ENCODE measurements around the gene MMD.
"Not testable (repeated sequence)": the region's sequence is repeated elsewhere in the genome, so short reads cannot be mapped to it uniquely, and the experiment has no call there.

MMD gene

GRCh38 chr17:55443904-55444303 is 22.3 kb upstream of the MMD start:
- no peak for DNase-seq (ENCODE audit: low spot score)

GRCh38 chr17:55442953-55443683 is 21.5 kb upstream of the MMD start:
- DNase-seq (ENCODE audit: low spot score) = no peak

DNA sequence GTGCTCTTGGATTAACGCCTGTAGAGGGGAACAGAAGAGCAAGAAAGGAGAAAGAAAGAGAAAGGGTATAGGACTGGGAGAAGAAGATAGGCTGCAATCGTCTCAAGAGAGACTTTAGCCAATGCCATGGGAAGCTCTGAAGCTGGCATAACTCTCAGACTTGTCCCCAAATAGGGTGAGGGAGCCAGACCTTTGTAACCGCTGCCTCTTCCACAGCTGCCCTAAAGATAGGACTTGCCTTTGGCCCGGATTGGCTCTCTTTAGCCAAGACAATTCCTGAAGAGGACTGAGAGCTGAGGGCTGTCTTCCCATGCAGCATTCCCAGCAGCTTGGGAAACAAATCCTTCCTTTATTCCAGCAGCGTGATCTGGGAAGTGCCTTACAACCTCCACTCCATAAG is 20.8 kb upstream of the MMD start:
- no peak for DNase-seq (ENCODE audit: low spot score)

DNA sequence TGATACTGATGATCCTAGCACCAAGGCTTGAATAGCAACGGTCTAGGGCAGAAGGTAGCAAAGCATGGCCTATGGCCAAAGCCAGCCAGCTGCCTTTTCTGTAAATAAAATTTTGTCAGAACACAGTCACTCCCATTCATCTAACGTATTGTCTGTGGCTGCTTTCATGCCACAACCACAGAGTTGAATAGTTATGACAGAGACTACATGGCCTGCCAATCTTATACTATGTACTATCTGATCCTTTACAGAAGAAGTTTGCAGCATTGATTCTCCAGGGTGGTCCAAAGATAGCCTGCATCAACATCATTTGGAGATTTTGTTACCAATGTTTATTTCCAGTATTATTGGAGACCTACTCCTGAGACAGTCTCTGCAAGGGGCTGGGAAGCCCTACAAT is 19.9 kb upstream of the MMD start:
- DNase-seq (ENCODE audit: low spot score) = no peak

- DNase-seq (ENCODE audit: low spot score) = no peak
Measured at GRCh38 chr17:55440391-55440790, 18.8 kb upstream of the MMD start.

DNA sequence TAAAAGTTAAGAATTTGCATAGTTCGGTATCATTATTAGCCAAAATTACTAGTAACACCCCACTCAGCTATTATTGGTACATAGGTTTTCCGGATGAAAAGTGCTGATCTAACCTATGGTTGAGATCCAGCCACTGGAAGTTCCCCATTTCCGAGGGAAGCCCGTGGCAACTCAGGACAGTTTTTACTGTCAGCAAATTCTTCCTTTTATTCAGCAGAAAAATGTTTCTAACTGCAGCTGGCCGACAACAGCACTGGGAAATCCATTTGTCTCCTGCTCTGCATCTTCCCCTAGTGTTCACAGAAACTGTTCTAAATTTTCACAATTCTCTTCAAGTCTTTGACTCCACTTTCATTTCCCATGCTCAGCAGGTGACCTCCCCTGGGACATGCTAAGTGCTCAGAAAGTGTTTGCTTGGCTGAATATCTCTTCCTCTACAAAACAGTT is 15.5 kb upstream of the MMD start:
- peak; percentile 17 for DNase-seq (ENCODE audit: low spot score)

DNA sequence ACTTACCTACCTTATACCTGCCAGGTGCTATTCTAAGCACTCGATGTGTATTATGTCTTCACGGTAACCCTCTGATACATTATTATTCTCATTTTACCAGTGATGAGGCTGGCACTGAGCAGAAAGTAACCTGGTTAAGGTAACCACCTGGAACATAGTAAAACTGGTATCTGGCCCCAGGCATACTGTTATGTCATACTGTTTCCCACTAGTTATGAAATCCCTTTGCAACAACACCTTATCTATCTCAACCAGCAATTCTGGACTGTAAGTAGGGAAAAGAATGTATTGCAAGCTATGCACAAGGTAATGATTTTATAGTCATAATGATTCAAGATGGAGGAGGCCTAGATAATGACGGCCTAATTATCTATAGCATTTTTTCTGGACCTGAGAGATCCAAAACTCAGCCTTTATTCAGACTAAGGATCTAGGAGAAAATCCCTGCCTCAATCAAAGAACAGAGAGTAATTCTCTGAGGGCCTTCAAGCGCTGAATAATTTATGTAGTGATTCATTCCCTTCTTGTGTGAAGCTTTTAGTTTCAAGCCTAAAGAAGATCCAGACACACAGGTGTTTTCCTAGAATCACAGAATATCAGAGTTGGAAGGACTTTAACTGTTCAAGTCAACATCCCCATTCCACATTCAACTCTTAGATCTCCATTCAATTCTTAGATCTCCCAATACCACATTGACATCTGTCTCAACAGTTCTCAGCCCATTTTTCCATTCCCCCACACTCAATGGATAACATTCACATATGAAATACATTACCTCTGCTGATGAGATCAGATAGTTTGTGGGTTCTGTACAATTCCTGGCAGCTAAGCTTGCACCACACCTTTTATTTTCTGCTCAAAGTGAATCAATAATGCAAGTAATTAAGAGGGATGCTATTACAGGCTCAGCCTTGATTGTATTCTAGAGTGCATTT is 14.9 kb upstream of the MMD start:
- no peak for DNase-seq (ENCODE audit: low spot score)

DNA sequence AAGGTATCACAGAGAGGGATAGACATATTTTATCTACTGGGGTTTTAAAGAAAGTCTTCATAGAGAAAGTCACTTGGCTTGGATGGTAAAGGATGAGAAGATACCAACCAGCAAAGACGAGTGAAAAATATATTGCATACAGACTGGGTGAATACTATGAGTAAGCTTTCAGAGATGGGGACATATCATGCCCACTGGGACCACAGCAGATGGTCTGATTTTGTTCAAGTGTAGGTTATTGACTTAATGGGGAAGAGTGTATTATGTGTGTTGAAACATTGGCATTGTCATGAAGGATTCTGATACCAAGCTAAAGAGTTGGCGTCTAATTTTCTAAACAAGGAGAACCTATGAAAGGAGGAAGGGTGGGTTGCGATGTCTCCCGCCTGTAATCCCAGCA is 13.8 kb upstream of the MMD start:
- no peak for DNase-seq (ENCODE audit: low spot score)

- peak; percentile 75 for DNase-seq (ENCODE audit: low spot score)
Measured at GRCh38 chr17:55434721-55435120, 13.1 kb upstream of the MMD start.

GRCh38 chr17:55433629-55434422 is 12.2 kb upstream of the MMD start:
- no peak for DNase-seq (ENCODE audit: low spot score)

- no peak for DNase-seq (ENCODE audit: low spot score)
Measured at GRCh38 chr17:55433029-55433628, 11.5 kb upstream of the MMD start.

DNA sequence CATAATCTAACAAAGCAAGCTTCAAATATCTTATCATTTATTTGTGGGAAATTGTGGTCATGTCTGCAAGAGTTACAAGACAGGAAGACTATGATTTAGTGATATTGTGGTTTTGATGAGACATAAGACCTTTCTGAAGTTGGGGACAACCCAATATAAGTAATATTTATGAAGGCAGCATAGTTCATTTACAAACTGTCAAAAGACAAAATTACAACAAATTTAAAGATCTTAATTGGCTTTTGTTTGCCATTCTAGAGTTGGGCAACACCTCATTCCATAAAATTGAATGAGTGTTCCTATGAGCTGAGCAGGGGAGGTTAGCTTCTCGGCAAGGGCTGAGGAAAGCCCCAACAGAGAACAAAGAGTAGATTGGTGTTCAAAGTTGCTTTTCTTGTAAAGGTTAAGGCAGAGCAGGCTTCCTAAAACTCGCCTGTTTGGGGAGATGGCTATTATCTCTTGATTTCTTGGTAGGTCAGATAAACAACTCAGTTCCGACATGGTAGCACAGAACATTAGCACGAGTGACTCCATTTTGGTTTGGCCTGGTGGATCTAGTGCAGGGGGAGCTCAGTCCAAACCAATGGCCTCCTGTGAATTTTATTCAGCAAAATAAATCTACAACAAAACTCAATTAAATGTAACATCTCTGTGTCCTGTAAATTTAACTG is 10.9 kb upstream of the MMD start:
- no peak for DNase-seq (ENCODE audit: low spot score)

- DNase-seq (ENCODE audit: low spot score) = not testable (repeated sequence)
Measured at GRCh38 chr17:55431914-55432313, 10.3 kb upstream of the MMD start.

DNA sequence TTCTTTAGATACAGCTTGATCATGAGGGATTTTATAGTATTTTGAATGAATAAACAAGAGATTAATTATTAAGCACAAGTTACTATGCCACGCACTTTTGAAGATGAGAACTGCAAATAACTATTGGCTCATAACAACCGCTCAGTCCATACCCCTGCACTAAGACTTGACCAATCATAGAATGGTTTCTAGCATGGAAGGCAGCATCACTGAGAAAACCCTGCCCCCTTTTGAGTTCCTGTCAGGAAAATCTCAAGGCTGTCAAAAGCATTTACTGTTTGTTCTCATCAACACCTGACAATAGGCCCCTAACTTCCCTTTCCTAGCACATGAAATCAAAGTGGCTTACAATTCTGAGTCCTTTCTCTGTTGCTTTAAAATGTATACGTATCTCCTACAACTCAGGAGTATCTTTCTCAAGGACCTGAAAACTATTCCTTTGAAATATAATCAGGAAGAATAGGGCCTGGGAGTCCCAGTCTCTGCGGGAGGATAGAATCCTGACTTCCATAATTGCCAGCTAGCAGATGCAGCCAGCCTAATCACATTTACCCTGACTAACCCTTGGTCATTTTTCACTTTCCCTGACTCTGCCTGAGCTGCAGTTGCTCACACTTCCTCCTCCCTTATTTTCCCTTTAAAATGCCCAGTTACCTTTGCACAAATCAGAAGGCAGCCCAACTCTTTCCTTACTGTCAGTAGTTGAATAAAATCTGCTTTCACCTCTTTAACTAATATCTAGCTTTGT is 9.1 kb upstream of the MMD start:
- DNase-seq (ENCODE audit: low spot score) = no peak

DNA sequence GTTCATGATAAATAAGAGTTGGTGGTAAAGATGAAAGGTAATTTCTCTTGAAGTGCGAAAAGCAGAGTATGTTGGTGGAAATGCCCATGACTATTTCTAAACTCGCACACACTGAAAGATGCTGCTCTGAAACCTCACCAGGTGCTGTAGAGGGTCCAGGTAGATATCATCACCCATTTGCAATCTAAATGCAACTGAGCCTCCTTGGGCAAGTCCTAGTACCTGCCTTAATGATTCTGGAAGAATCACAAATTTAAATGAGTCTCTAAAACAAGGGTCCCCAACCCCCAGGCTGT is 5.9 kb upstream of the MMD start:
- no peak for DNase-seq (ENCODE audit: low spot score)

- DNase-seq (ENCODE audit: low spot score) = peak; percentile 22
Measured at GRCh38 chr17:55426851-55427586, 5.4 kb upstream of the MMD start.

GRCh38 chr17:55424893-55425540 is 3.4 kb upstream of the MMD start:
- DNase-seq (ENCODE audit: low spot score) = no peak

- DNase-seq (ENCODE audit: low spot score) = no peak
Measured at GRCh38 chr17:55423535-55423934, 1.9 kb upstream of the MMD start.

GRCh38 chr17:55422828-55423164 is 1.2 kb upstream of the MMD start:
- DNase-seq (ENCODE audit: low spot score) = not testable (repeated sequence)

DNA sequence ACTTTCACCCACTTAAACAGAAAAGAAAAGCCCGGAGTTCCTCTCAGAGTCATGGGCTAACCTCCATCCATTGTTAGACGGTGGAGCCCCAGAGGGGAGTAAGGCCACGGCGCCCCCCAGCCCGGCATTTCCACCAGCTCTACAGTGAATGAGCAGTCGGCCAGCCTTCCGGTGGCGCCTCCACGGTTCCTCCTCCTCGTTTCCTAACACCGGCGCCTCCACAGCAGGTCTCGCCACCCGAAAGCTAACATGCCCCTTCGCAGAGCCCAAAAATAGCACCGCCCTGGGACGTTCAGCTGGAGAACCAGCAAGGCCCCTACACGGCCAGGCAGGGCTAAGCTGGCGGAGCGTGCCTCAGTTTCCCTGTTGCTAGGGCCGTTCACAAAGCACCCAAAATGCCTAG is 858 bp downstream of the MMD start:
- DNase-seq (ENCODE audit: low spot score) = peak; percentile 16

Data from putamen (tissue), 1 donor.